Activated effector memory CD4-positive, alpha-beta T cell treated with anti-CD3 and anti-CD28 coated beads, Interleukin-2, amount 50 U/mL, for 16 hours (primary cell): Measurements from ENCODE around the gene KIF13A.
"Not testable (repeated sequence)": the region's sequence is repeated elsewhere in the genome, so short reads cannot be mapped to it uniquely, and the experiment has no call there.

ENCODE experiments used
- DNase-seq: peaks from one replicate; pipeline ENCODE4 v3.0.0-alpha.2; 2020

KIF13A gene

DNA sequence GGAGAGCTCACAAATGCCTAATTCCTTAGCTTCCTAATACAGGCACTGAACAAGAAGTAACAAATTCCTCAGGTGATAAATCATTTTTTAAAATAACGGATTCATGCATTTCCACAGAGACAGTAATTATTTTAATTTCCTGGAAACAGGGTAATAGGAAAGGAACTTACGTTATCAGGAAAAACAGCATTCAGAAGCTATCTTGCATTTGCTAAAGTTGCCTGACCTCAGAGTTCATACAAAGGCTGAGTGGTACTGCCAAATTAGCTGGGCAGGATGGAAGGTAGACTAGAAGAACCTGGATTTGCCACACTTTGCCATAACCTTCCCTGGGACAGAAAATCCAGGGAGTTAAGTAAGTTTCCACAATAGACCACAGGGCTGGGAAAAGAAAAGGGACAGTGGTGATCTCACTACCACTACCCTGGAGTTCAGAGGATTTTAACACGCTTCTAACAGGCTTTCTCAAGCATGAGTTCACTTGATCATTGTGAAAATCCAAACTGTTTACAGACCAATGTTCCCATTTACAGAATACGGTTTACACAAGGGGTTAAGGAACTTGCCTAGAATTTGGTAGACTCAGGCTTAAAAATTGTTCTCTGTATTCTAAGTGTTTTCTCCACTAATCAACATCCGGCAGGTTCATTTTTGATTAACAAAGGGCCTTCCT is 57.0 kb downstream of the KIF13A start:
- DNase-seq = no peak

DNA sequence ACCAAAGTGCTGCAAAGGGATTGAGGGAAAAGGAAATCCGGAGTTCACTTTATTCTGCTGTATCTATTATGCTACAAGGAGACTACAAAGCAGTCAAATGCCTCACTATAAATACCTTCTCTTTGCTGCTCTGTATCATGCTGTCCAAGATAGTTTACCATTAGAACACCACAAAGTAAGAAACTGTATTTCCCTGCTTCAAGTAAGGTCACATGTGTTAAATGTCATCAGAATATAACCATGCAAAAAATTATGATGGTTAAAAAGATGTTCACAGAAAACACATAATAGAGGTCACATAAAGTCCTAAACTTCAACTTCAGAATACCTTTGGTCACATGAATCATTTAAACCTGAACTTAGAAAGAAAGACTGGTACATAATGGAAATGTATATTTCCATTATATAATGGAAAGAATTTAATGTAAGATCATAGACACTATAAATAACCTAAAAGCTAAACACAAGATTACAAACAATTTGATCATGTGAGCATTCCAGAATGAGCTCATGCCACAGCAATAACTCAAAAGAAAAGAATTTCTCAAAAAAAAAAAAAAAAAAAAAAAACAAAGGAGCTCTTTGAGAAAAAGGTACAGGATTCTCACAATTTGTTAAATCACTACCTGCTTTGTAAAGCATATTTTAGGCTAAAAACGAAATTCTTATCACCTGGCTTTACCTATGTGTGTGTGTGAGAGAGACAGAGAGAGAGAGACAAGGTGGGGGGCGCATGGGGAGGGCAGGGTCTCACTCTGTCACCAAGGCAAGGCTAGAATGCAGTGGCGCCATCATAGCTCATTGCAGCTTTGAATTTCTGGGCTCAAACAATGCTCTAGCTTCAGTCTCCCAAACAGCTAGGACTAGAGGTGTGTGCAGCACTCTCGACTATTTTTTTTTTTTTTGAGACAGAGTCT is 58.7 kb downstream of the KIF13A start:
- no peak for DNase-seq

DNA sequence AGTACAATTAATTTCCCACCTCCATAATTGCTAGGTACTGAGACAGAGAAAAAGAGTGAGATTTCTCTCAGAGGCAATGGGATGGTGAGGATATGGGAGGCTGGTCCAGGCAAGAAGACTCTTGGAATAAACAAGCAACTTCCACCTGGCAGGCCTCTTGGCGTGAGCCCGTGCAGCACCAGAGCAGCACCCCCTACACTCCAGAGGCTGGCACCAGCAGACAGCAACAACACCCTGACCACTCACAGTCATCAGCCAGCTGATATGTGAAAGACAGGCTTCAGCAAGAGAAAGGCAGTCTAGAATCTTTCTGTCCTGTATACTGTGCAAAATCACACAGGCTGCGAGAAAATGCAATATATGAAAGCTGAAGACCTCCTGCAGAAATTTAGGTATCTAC is 59.7 kb downstream of the KIF13A start:
- no peak for DNase-seq

DNA sequence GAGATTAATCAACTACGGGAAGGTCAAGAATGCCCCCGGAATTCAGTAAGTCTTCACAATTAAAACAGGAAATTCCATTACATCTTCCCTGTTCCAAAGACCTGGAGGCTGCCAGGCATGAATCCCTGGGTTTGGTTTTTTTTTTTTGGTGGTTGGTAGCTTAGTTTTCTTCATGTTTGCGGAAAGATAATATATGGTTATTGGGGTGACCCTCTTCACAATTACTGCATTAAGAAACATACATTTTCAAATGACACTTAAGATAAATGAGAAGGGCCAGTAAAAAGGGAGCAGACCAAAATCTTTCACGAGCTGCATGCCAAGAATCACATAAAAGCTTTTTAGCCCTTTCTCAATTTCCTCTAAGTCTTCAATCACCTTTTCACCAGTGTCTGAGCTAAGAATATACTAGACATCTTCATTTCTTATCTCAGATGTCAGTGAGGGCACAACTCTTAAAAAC is 64.0 kb downstream of the KIF13A start:
- no peak for DNase-seq

DNA sequence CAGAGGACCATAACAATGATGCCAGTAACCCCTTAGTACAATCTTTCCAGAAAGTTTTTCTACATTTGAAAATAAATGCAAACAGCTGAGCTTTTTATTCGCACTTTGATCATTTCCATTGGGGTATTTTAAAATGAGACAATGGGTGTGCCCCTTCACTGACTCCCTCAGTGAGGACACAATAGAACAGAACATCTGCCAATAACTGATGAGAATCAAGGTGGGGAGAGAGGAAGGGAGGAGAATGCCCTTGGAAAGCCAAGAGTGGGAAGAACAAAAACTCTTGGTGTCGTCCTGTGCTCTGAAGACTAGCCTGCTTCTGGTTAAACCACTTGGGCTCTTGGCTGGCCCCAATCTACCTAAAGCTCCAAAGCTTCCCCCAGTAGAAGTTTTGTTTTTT is 66.0 kb downstream of the KIF13A start:
- DNase-seq = no peak

DNA sequence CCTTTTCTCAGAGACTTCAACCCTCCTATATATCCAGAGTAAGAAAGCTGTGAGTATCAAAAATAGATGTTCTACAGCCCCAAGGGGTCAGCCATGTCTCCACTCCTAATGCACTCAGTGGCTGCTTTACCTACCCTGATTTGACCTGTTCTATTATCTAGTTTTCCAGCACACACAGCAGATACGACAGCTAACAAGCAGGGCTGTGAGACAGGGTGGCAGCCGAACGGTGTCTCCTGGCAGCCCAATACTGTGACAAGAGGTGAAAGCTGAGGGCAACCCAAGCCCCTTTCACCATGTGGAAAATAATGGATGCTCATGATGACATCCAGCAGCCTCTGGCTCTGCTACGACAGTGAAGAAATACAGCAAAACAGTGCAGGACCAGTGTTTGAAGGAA is 67.9 kb downstream of the KIF13A start:
- DNase-seq = no peak

- no peak for DNase-seq
These were observed 69.3 kb downstream of the KIF13A start for GRCh38 chr6:17917837-17918763.

DNA sequence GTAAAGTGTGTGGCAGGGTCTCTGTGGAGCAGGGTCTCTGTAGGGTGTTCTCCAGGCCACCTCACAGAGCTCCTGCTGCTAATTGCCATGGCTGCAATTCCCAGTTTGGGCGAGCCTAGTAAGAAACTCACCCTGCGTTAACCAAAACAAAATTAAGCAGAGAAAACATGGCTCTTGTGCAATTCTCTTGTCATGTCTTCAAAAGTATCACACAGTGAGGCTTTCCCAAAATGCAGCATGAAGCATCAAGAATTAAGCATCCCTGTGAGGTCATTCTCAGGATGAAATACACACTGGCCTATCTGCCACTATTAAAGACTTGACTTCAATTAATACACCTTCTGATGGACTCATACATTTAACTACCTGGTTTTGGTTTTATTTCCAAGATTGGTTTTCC is 72.8 kb downstream of the KIF13A start:
- DNase-seq = no peak

DNA sequence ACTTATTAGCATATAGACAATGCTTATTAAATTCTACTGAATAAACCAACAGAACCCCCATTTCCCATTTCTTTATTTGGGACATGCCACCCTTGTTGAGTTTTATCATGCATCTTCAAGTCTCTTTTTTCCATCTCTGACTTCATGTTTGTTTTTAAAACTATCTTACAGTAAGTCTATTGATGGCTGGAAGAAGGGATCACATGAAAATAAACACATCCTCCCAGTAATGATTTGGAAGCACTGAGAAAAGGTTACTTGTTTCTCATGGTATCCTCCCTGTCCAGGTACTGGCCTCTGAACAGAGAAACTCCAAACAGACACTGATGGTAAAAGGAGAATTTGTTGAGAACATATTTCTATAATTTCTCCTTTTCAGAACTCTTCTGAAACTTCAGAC is 74.9 kb downstream of the KIF13A start:
- no peak for DNase-seq

DNA sequence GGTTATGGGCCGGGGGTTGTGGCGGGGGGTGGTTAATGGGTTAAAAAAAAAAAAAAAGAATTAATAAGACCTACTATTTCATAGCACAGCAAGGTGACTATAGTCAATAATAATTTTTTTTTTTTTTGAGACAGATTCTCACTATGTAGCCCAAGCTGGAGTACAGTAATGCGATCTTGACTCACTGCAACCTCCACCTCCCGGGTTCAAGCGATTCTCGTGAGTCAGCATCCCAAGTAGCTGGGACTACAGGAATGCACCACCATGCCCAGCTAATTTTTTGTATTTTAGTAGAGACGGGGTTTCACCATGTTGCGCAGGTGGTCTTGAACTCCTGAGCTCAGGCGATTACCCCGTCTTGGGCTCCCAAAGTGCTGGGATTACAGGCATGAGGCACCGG is 75.8 kb downstream of the KIF13A start:
- DNase-seq = not testable (repeated sequence)

GRCh38 chr6:17910189-17910588 is 77.2 kb downstream of the KIF13A start:
- DNase-seq = no peak

GRCh38 chr6:17908831-17909230 is 78.6 kb downstream of the KIF13A start:
- no peak for DNase-seq

DNA sequence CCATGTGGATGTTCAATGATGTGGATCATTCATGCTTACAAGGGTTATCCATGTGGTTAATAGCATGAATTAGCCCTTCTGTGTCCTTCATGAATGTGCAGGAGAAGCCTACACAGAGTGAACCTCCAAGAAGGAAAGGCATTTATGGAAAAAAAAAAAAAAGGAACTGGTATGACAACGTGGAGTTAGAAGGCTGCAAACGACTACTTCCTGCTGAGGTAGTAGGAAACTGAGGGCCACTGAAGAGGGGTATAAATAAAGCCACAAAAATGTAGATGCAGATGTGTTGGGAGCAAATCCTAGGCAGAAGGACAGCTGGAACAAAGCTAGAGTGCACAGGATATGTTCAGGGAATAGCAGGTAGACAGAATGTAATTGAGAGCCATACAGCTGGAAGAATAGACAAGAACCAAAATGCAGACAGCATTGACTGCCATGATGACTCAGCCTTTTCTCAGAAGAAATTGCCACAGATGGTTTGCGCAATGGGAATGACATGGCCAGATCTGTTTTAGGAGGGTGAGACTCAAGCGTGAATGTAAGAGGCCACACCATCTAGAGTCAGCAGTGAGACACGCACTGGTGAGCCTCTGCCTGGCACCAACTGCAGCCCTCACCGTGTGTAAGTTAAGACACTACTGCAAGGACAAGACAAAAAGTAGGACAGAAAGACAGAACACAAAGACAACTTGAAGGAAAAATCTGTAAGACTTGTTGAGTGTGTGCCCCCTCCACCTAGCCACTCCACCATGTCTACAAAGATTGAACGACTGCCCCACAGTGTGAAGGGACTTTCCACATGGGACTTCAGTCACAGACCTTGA is 79.8 kb downstream of the KIF13A start:
- no peak for DNase-seq

DNA sequence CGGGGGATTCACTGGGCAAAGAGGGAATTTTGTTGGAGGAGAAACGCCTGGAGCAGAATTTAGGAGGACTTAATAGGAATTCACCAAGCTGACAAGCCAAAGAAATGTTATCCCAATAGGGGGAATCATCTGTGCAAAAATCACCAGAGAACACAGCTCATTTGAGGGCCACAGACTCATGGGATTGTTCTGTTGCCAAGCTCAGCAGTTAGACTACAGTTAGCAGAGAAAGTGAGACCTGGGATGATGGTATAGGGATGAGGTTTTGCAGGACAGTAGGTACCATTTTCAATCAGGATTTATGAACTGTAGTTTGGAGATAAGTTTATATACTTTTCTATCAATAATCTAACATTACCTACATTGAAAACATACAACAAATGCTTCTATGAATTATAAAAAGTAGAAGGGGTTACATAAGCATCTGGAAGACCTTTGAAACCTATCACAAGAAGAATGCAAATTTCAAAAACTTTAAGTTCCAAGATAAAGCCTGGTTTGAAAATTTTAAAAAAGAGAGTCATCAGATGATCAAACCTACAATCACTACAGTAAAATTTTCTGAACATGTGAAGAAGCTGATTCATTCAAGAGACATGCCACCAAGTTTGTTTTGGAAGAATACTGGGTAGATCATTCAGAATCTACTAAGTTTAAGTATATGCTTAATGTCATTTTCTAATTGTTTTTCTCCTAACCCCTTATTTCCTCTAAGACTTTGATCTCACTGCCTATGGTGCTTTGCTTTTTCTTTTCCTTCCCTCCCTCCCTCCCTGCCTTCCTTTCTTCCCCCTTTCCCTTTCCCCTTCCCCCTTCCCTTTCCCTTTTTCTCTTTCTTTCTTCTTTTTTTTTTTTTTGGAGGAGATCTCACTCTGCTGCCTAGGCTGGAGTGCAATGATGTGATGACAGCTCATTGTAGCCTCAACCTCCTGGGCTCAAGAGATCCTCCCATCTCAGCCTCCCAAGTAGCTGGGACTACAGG is 81.5 kb downstream of the KIF13A start:
- DNase-seq = no peak

GRCh38 chr6:17904491-17905120 is 82.8 kb downstream of the KIF13A start:
- no peak for DNase-seq

DNA sequence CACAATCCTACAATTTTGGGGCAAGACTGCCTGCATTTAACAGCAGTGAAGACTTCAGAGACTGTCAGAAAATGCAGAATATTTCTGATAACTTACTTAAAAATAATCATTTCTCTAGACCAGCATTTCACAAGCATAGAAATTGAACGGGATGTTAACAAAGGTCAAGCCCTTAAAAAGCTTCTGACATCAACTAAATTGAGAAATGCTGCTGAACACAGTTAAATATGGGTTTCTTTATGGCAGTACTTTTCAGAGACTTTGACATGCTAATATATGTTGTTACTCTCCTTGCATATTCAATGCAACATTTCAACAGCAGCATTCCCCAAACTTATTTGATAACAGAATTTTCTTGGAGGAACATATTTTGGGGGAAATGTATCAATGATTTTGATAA is 84.5 kb downstream of the KIF13A start:
- no peak for DNase-seq

GRCh38 chr6:17901493-17901892 is 85.9 kb downstream of the KIF13A start:
- DNase-seq = no peak

DNA sequence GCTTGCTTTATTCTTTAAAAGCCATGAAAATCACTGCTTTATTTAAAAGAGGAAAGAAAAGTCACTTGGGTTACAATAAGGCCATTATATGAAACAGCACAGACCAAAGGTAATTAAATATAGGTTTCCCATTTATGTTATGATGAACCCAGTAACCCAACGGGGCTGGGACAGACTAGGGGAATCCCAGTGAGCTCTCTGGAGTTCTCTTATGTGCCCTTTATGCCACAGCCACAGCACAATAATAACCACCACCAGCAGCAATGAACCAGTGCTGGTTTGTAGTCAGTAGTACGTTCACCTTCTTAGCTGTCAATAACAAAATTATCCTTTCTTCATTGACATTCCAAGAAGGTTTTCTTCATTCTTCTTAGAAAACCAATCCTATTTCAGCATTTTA is 87.4 kb downstream of the KIF13A start:
- no peak for DNase-seq

- no peak for DNase-seq
These were observed 87.9 kb downstream of the KIF13A start for GRCh38 chr6:17899491-17899890.

GRCh38 chr6:17897681-17898080 is 89.8 kb downstream of the KIF13A start:
- no peak for DNase-seq
